Activated B cell treated with CpG ODN at 0.5 μM for 24 hours (primary cell): Measurements from ENCODE around the gene KCNK16. TPM values are rescaled to one million over a fixed set of nuclear protein-coding genes. Genes with fewer than 3 reads are reported as not detected.

Experiments used
- ATAC-seq: fragments of 200-7000 bp; cut with Tn5 transposase; one replicate; pipeline ENCODE4 v1.10.0; 2021; ENCODE audit warnings: low read depth, mild to moderate bottlenecking, moderate library complexity
- CTCF ChIA-PET: fragments of 350-600 bp; sonication (Branson Sonifier 250); formaldehyde crosslinking; loops from one replicate; lab custom pipeline; 2021; ENCODE audit warnings: antibody characterized with exemption; lab: Charles Lee
- POLR2A ChIA-PET: fragments of 350-600 bp; sonication (Branson Sonifier 250); formaldehyde crosslinking; loops from one replicate; lab custom pipeline; 2021; ENCODE audit warnings: antibody characterized with exemption; lab: Charles Lee
- DNase-seq: peaks from one replicate; pipeline ENCODE4 v3.0.0; 2022
- H3K27ac Mint-ChIP-seq: one replicate; pipeline ENCODE4 v1.8.0; 2020; ENCODE audit warnings: mixed read lengths
- H3K27me3 Mint-ChIP-seq: one replicate; pipeline ENCODE4 v1.8.0; 2021; ENCODE audit warnings: mixed read lengths
- H3K36me3 Mint-ChIP-seq: one replicate; pipeline ENCODE4 v1.8.0; 2021; ENCODE audit warnings: low read depth, mixed read lengths
- H3K4me1 Mint-ChIP-seq: one replicate; pipeline ENCODE4 v1.8.0; 2021; ENCODE audit warnings: mixed read lengths
- H3K4me3 Mint-ChIP-seq: one replicate; pipeline ENCODE4 v1.8.0; 2020; ENCODE audit warnings: mild to moderate bottlenecking, mixed read lengths
- H3K9me3 Mint-ChIP-seq: one replicate; pipeline ENCODE4 v1.8.0; 2020; ENCODE audit warnings: mixed read lengths
- CTCF ChIP-seq: fragments of 200-600 bp; IDR thresholded peaks from one replicate; pipeline ENCODE4 v1.8.0; 2022; ENCODE audit warnings: antibody characterized with exemption, mild to moderate bottlenecking
- intact Hi-C: fragments of 100-400 bp; cut with micrococcal nuclease; formaldehyde crosslinking; loops from one replicate; pipeline ENCODE4 v1.15.1; 2024
- total RNA-seq: library from RNA; stranded (reverse); gene quantifications from 2 replicates; pipeline ENCODE4 v1.2.3, GENCODE V29; 2022

Gene KCNK16
- total RNA-seq, 1 donor from 2014 or later = not detected

- H3K4me3 Mint-ChIP-seq = no peak overlapping the region
- ChIA-PET POLR2A (no interaction called here), CTCF (no interaction called here)
- no peak for TF ChIP-seq CTCF
- intact Hi-C loops = no loop called here
- H3K9me3 Mint-ChIP-seq = peaks cover 3% of the 10 kb centered on the region
- H3K4me1 Mint-ChIP-seq = no peaks in the 10 kb centered on the region
- no peak for ATAC-seq
- peaks cover 14% of the 10 kb centered on the region for H3K27me3 Mint-ChIP-seq
- H3K27ac Mint-ChIP-seq = no peak overlapping the region
- no peaks in the 10 kb centered on the region for H3K36me3 Mint-ChIP-seq
- no peak for DNase-seq
Observed at GRCh38 chr6:39268721-39269120, 53.8 kb downstream of the KCNK16 start.

- H3K36me3 Mint-ChIP-seq = no peaks in the 10 kb centered on the region
- peaks cover 3% of the 10 kb centered on the region for H3K9me3 Mint-ChIP-seq
- H3K27me3 Mint-ChIP-seq = peaks cover 11% of the 10 kb centered on the region
- H3K4me3 Mint-ChIP-seq = no peak overlapping the region
- ChIA-PET POLR2A (no interaction called here), CTCF (no interaction called here)
- ATAC-seq = no peak
- no peak for DNase-seq
- intact Hi-C loops = no loop called here
- H3K27ac Mint-ChIP-seq = no peak overlapping the region
- no peaks in the 10 kb centered on the region for H3K4me1 Mint-ChIP-seq
- no peak for TF ChIP-seq CTCF
Observed at GRCh38 chr6:39268171-39268570, 54.3 kb downstream of the KCNK16 start.

- ATAC-seq (no peak), DNase-seq (no peak)
- CTCF ChIA-PET = no interaction called here
- intact Hi-C loops = no loop called here
- TF ChIP-seq CTCF = no peak
- Mint-ChIP-seq H3K27ac (no peak overlapping the region), H3K36me3 (no peaks in the 10 kb centered on the region), H3K27me3 (peaks cover 15% of the 10 kb centered on the region), H3K4me1 (no peaks in the 10 kb centered on the region), H3K9me3 (no peaks in the 10 kb centered on the region), H3K4me3 (no peak overlapping the region)
- POLR2A ChIA-PET = no interaction called here
Observed at GRCh38 chr6:39266782-39267355, 55.6 kb downstream of the KCNK16 start.

- Mint-ChIP-seq H3K27me3 (peaks cover 18% of the 10 kb centered on the region), H3K36me3 (no peaks in the 10 kb centered on the region), H3K27ac (no peak overlapping the region), H3K4me3 (no peak overlapping the region), H3K9me3 (no peaks in the 10 kb centered on the region), H3K4me1 (no peaks in the 10 kb centered on the region)
- ATAC-seq (no peak), DNase-seq (no peak)
- no peak for TF ChIP-seq CTCF
- intact Hi-C loops = no loop called here
- ChIA-PET CTCF (no interaction called here), POLR2A (no interaction called here)
Observed at GRCh38 chr6:39266375-39266774, 56.1 kb downstream of the KCNK16 start.

Other genes with a start within 250 kb of the KCNK16 start
- gene SAYSD1, start 207.5 kb downstream of the KCNK16 start, total RNA-seq = 9.6 and 9.7 TPM in 2 replicates
- gene KCNK5, start 93.2 kb downstream of the KCNK16 start, total RNA-seq = not detected in 2 replicates
- not detected in 2 replicates for gene KCNK17, start 8.3 kb downstream of the KCNK16 start, total RNA-seq